Measurements from ENCODE around the gene FHL1. TPM values are rescaled to one million over a fixed set of nuclear protein-coding genes. Genes with fewer than 3 reads are reported as not detected.

Gene FHL1
- total and polyA plus RNA-seq, 4 donors, result 8.8 to 20.2 (median 15.0) TPM

GRCh38 chrX:136157187-136157586 is 9.9 kb downstream of the FHL1 start (continued):
- TF ChIP-seq, protein P1, sequence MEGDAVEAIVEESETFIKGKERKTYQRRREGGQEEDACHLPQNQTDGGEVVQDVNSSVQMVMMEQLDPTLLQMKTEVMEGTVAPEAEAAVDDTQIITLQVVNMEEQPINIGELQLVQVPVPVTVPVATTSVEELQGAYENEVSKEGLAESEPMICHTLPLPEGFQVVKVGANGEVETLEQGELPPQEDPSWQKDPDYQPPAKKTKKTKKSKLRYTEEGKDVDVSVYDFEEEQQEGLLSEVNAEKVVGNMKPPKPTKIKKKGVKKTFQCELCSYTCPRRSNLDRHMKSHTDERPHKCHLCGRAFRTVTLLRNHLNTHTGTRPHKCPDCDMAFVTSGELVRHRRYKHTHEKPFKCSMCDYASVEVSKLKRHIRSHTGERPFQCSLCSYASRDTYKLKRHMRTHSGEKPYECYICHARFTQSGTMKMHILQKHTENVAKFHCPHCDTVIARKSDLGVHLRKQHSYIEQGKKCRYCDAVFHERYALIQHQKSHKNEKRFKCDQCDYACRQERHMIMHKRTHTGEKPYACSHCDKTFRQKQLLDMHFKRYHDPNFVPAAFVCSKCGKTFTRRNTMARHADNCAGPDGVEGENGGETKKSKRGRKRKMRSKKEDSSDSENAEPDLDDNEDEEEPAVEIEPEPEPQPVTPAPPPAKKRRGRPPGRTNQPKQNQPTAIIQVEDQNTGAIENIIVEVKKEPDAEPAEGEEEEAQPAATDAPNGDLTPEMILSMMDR (IDR thresholded peaks at IDR 0.05; ENCODE audit: low read depth, low read length, missing input control), result no peak
- TF ChIP-seq EGR1 (IDR thresholded peaks at IDR 0.05; ENCODE audit: low read depth in 2 of 2) (no peak), MAX (IDR thresholded peaks at IDR 0.05) (no peak), NR2F2 (IDR thresholded peaks at IDR 0.05) (no peak)

DNA sequence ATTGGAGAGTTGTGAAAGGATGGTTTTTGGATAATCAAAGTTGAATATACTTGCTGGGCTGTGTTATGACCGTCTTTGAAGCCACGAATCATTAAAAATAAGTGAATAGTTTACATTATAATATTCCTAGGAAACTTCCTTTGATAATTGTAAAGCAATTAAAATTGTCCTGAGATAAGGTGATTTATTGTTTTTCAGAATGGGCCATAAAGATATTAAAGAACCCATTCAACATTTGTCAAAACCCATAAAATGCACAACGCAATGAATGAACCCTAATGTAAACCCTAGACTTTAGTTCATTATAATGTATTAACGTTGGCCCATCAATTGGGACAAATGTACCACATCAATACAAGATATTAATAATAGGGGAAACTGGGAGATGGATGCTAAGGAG is 11.4 kb downstream of the FHL1 start:
- WGBS, result 79% methylated on average over 4 of the region's 4 CpGs
- no peak overlapping the region for H3K4me3 ChIP-seq (ENCODE audit: low read depth in 1 of 3, low read length in 3 of 3)
- no peak overlapping the region for H3K27ac ChIP-seq (ENCODE audit: low read depth in 1 of 2, low read length in 2 of 2)
- H3K27me3 ChIP-seq (ENCODE audit: control insufficient read depth in 4 of 4, insufficient read depth in 4 of 4, low read length in 3 of 4), result no peaks in the 10 kb centered on the region
- DNase-seq (ENCODE audit: low spot score), result no peak
- H3K9me3 ChIP-seq (ENCODE audit: control insufficient read depth in 4 of 4, low read length in 3 of 4), result no peaks in the 10 kb centered on the region
- H3K36me3 ChIP-seq (ENCODE audit: control insufficient read depth in 4 of 4, insufficient read depth in 3 of 4, low read depth in 1 of 4, low read length in 3 of 4), result no peaks in the 10 kb centered on the region
- H3K9ac ChIP-seq (ENCODE audit: low read depth in 1 of 2, low read length in 2 of 2), result no peak overlapping the region
- peaks cover 0 to 11% (median 8%) of the 10 kb centered on the region in 4 donors for H3K4me1 ChIP-seq (ENCODE audit: control insufficient read depth in 4 of 4, insufficient read depth in 4 of 4, low read length in 3 of 4)
- TF ChIP-seq, protein P1 (IDR thresholded peaks at IDR 0.05; ENCODE audit: low read depth, low read length, missing input control), result no peak
- TF ChIP-seq HNF4G (IDR thresholded peaks at IDR 0.05) (no peak), SP1 (IDR thresholded peaks at IDR 0.05) (no peak), TAF1 (conservative IDR thresholded peaks at IDR 0.05) (no peak), YY1 (IDR thresholded peaks at IDR 0.05) (no peak), JUND (IDR thresholded peaks at IDR 0.05) (no peak), GABPA (IDR thresholded peaks at IDR 0.05 in 1 of 2, conservative IDR thresholded peaks at IDR 0.05 in 1 of 2) (no peak), RAD21 (IDR thresholded peaks at IDR 0.05) (no peak), MAX (IDR thresholded peaks at IDR 0.05) (no peak), FOXA2 (IDR thresholded peaks at IDR 0.05) (no peak), NR2F2 (IDR thresholded peaks at IDR 0.05) (no peak), HNF4A (conservative IDR thresholded peaks at IDR 0.05) (no peak), RXRA (IDR thresholded peaks at IDR 0.05) (no peak), FOXA1 (IDR thresholded peaks at IDR 0.05) (no peak), EGR1 (IDR thresholded peaks at IDR 0.05; ENCODE audit: low read depth in 2 of 2) (no peak), REST (IDR thresholded peaks at IDR 0.05) (no peak)
